KBM-7 (cell line): ENCODE measurements around the gene COL4A1.

ENCODE experiments used
- DNase-seq: peaks from one replicate; pipeline ENCODE4 v3.0.0-alpha.2; 2015
- in situ Hi-C: fragments of 300-500 bp; cut with MboI; formaldehyde crosslinking; loops from 2 replicates; pipeline ENCODE4 v1.14.3; 2020; ENCODE audit warnings: low sequenced_read_pairs, low pct_unique_long_range_greater_than_20kb, mixed read lengths

Gene COL4A1

GRCh38 chr13:110102053-110102452, 204.9 kb downstream of the COL4A1 start:
- DNase-seq, result no peak
- in situ Hi-C loops, result loop anchor here (25.0 kb wide), 2 partner anchors 940 to 1140 kb away; no protein-coding TSS in a partner anchor

GRCh38 chr13:110099922-110100321, 207.0 kb downstream of the COL4A1 start:
- DNase-seq, result no peak
- in situ Hi-C loops, result loop anchor here (25.0 kb wide), 2 partner anchors 938 to 1138 kb away; no protein-coding TSS in a partner anchor
